ENCODE measurements around the gene SGPL1.
"Not testable (repeated sequence)": the region's sequence is repeated elsewhere in the genome, so short reads cannot be mapped to it uniquely, and the experiment has no call there.

Gene SGPL1

GRCh38 chr10:70906953-70907636 lies 91.3 kb downstream of the SGPL1 start:
- DNase-seq (ENCODE audit: low read depth): no peak

GRCh38 chr10:70907637-70908405 lies 92.1 kb downstream of the SGPL1 start:
- no peak for DNase-seq (ENCODE audit: low read depth)

- DNase-seq (ENCODE audit: low read depth): no peak
These were observed 92.9 kb downstream of the SGPL1 start for GRCh38 chr10:70908406-70909296.

GRCh38 chr10:70909326-70909935 lies 93.7 kb downstream of the SGPL1 start:
- DNase-seq (ENCODE audit: low read depth): no peak

GRCh38 chr10:70910486-70911341 lies 95.0 kb downstream of the SGPL1 start:
- no peak for DNase-seq (ENCODE audit: low read depth)

- DNase-seq (ENCODE audit: low read depth): no peak
These were observed 95.6 kb downstream of the SGPL1 start for GRCh38 chr10:70911386-70911785.

- no peak for DNase-seq (ENCODE audit: low read depth)
These were observed 96.8 kb downstream of the SGPL1 start for GRCh38 chr10:70912556-70912955.

- no peak for DNase-seq (ENCODE audit: low read depth)
These were observed 97.6 kb downstream of the SGPL1 start for GRCh38 chr10:70913191-70913892.

- DNase-seq (ENCODE audit: low read depth): no peak
These were observed 98.1 kb downstream of the SGPL1 start for GRCh38 chr10:70913893-70914240.

- DNase-seq (ENCODE audit: low read depth): no peak
These were observed 98.6 kb downstream of the SGPL1 start for GRCh38 chr10:70914316-70914864.

GRCh38 chr10:70915206-70915605 lies 99.5 kb downstream of the SGPL1 start:
- DNase-seq (ENCODE audit: low read depth): no peak

- DNase-seq (ENCODE audit: low read depth): no peak
These were observed 100.1 kb downstream of the SGPL1 start for GRCh38 chr10:70915806-70916205.

GRCh38 chr10:70916241-70916640 lies 100.5 kb downstream of the SGPL1 start:
- DNase-seq (ENCODE audit: low read depth): no peak

GRCh38 chr10:70917226-70917625 lies 101.5 kb downstream of the SGPL1 start:
- DNase-seq (ENCODE audit: low read depth): no peak

GRCh38 chr10:70917635-70918034 lies 101.9 kb downstream of the SGPL1 start:
- no peak for DNase-seq (ENCODE audit: low read depth)

- no peak for DNase-seq (ENCODE audit: low read depth)
These were observed 103.2 kb downstream of the SGPL1 start for GRCh38 chr10:70918851-70919530.

GRCh38 chr10:70919906-70920305 lies 104.2 kb downstream of the SGPL1 start:
- DNase-seq (ENCODE audit: low read depth): not testable (repeated sequence)

- no peak for DNase-seq (ENCODE audit: low read depth)
These were observed 104.8 kb downstream of the SGPL1 start for GRCh38 chr10:70920519-70920918.

- DNase-seq (ENCODE audit: low read depth): no peak
These were observed 105.5 kb downstream of the SGPL1 start for GRCh38 chr10:70921285-70921684.

- DNase-seq (ENCODE audit: low read depth): no peak
These were observed 107.9 kb downstream of the SGPL1 start for GRCh38 chr10:70923696-70924095.
